Measurements from ENCODE around the gene DVL3.
"Not testable (repeated sequence)": the region's sequence is repeated elsewhere in the genome, so short reads cannot be mapped to it uniquely, and the experiment has no call there.

Gene DVL3

GRCh38 chr3:184154885-184155643 is at the start of gene DVL3:
Gene DVL3 (plus strand): TSS chr3:184155377. CDS start chr3:184155636, 259 bp downstream.
- peak within 1 kb of the TSS; percentile 96 for H3K4me3 ChIP-seq (ENCODE audit: control insufficient read depth, low read depth, low read length)
- no peak for TF ChIP-seq CTCF (IDR thresholded peaks at IDR 0.05; ENCODE audit: control insufficient read depth, insufficient read depth, low read depth, low read length, missing control alignments)
- no peak for DNase-seq (ENCODE audit: low read depth)

- TF ChIP-seq CTCF (IDR thresholded peaks at IDR 0.05; ENCODE audit: control insufficient read depth, insufficient read depth, low read depth, low read length, missing control alignments): no peak
- no peak for DNase-seq (ENCODE audit: low read depth)
- H3K4me3 ChIP-seq (ENCODE audit: control insufficient read depth, low read depth, low read length): no peak overlapping the region
Measured at GRCh38 chr3:184110316-184110725, 44.9 kb upstream of the DVL3 start.

GRCh38 chr3:184116017-184116416 is 39.2 kb upstream of the DVL3 start:
- H3K4me3 ChIP-seq (ENCODE audit: control insufficient read depth, low read depth, low read length): no peak overlapping the region
- no peak for DNase-seq (ENCODE audit: low read depth)
- no peak for TF ChIP-seq CTCF (IDR thresholded peaks at IDR 0.05; ENCODE audit: control insufficient read depth, insufficient read depth, low read depth, low read length, missing control alignments)

GRCh38 chr3:184117636-184118035 is 37.5 kb upstream of the DVL3 start:
- no peak for TF ChIP-seq CTCF (IDR thresholded peaks at IDR 0.05; ENCODE audit: control insufficient read depth, insufficient read depth, low read depth, low read length, missing control alignments)
- no peak for DNase-seq (ENCODE audit: low read depth)
- no peak overlapping the region for H3K4me3 ChIP-seq (ENCODE audit: control insufficient read depth, low read depth, low read length)

- not testable (repeated sequence) for H3K4me3 ChIP-seq (ENCODE audit: control insufficient read depth, low read depth, low read length); DNase-seq (ENCODE audit: low read depth)
Measured at GRCh38 chr3:184121031-184121430, 34.1 kb upstream of the DVL3 start.

GRCh38 chr3:184126006-184126405 is 29.2 kb upstream of the DVL3 start:
- TF ChIP-seq CTCF (IDR thresholded peaks at IDR 0.05; ENCODE audit: control insufficient read depth, insufficient read depth, low read depth, low read length, missing control alignments): no peak
- no peak for DNase-seq (ENCODE audit: low read depth)
- no peak overlapping the region for H3K4me3 ChIP-seq (ENCODE audit: control insufficient read depth, low read depth, low read length)

GRCh38 chr3:184129012-184129411 is 26.2 kb upstream of the DVL3 start:
- H3K4me3 ChIP-seq (ENCODE audit: control insufficient read depth, low read depth, low read length): no peak overlapping the region
- peak; percentile 64 for TF ChIP-seq CTCF (IDR thresholded peaks at IDR 0.05; ENCODE audit: control insufficient read depth, insufficient read depth, low read depth, low read length, missing control alignments)
- DNase-seq (ENCODE audit: low read depth): no peak

Measured in AG09309 (cell line).